SK-N-SH (cell line): ENCODE data around the gene CLCN5.

Experiments
- CTCF ChIP-seq: fragments of 200-600 bp; sonication (generic); IDR thresholded peaks from 2 replicates; pipeline ENCODE4 v1.6.1; 2017; ENCODE audit warnings: antibody characterized with exemption, mild to moderate bottlenecking, moderate library complexity
- NRF1 ChIP-seq: IDR thresholded peaks from 2 replicates; pipeline ENCODE4 v1.6.1; 2012; ENCODE audit warnings: low read depth, mild to moderate bottlenecking, low read length
- POLR2AphosphoS5 ChIP-seq: IDR thresholded peaks from 2 replicates; pipeline ENCODE4 v1.6.1; 2012; ENCODE audit warnings: low read depth, low read length
- RCOR1 ChIP-seq: fragments of 150-350 bp; IDR thresholded peaks from 2 replicates; pipeline ENCODE4 v1.6.1; 2017; ENCODE audit warnings: antibody characterized with exemption, low read length

- TF ChIP-seq RCOR1 (no peak), CTCF (no peak), POLR2AphosphoS5 (no peak), NRF1 (no peak)
Measured at GRCh38 chrX:50108264-50108663, 185.9 kb downstream of the CLCN5 start.
